GM12891 (cell line): ENCODE results near the gene RAB15.

Source experiments
- DNase-seq: peaks from one replicate; pipeline ENCODE4 v3.0.0; 2011; ENCODE audit warnings: low spot score; ENCODE audit not compliant: insufficient read length
- FAIRE-seq: peaks from 2 replicates; lab custom pipeline; 2011; peaks lifted over from hg19 to GRCh38; lab: Jason Lieb, UNC
- PAX5 ChIP-seq: IDR thresholded peaks from 2 replicates; pipeline ENCODE4 v1.6.1; 2011; ENCODE audit warnings: low read length, moderate library complexity, mild to moderate bottlenecking; ENCODE audit not compliant: insufficient read depth, severe bottlenecking
- POLR2A ChIP-seq: IDR thresholded peaks from 2 replicates; pipeline ENCODE4 v1.6.1; 2011; ENCODE audit warnings: low read depth, low read length, control low read depth
- POLR2AphosphoS5 ChIP-seq: IDR thresholded peaks from 2 replicates; pipeline ENCODE4 v1.6.1; 2011; ENCODE audit warnings: low read depth, low read length, control low read depth
- POU2F2 ChIP-seq: IDR thresholded peaks from 2 replicates; pipeline ENCODE4 v1.6.1; 2011; ENCODE audit warnings: low read depth, mild to moderate bottlenecking, control low read depth, low read length, moderate library complexity
- SPI1 ChIP-seq: IDR thresholded peaks from 2 replicates; pipeline ENCODE4 v1.6.1; 2011; ENCODE audit warnings: low read depth, low read length, control low read depth
- TAF1 ChIP-seq: IDR thresholded peaks from 2 replicates; pipeline ENCODE4 v1.6.1; 2011; ENCODE audit warnings: low read depth, low read length, control low read depth

Gene RAB15

GRCh38 chr14:64930085-64930843 is 41.9 kb downstream of the RAB15 start:
- DNase-seq (no peak), FAIRE-seq (no peak)
- TF ChIP-seq PAX5 (no peak), POLR2AphosphoS5 (no peak), SPI1 (no peak), POLR2A (no peak), POU2F2 (no peak), TAF1 (no peak)

- peak; percentile 33 for FAIRE-seq
- TF ChIP-seq SPI1: no peak
- TF ChIP-seq POLR2AphosphoS5: no peak
- no peak for TF ChIP-seq TAF1
- TF ChIP-seq POLR2A: no peak
- TF ChIP-seq POU2F2: no peak
- no peak for TF ChIP-seq PAX5
- DNase-seq: no peak
Measured at GRCh38 chr14:64929014-64929359, 43.1 kb downstream of the RAB15 start.

- TF ChIP-seq SPI1 (no peak), POLR2A (no peak), TAF1 (no peak), POU2F2 (no peak), PAX5 (no peak), POLR2AphosphoS5 (no peak)
- DNase-seq: no peak
- peak; percentile 59 for FAIRE-seq
Measured at GRCh38 chr14:64928239-64929013, 43.7 kb downstream of the RAB15 start.

- TF ChIP-seq POLR2AphosphoS5 (no peak), SPI1 (no peak), PAX5 (no peak), POLR2A (no peak), TAF1 (no peak), POU2F2 (no peak)
- FAIRE-seq (no peak), DNase-seq (no peak)
Measured at GRCh38 chr14:64927031-64927430, 45.1 kb downstream of the RAB15 start.

- peak; percentile 66 for FAIRE-seq
- DNase-seq: no peak
- TF ChIP-seq POLR2A: no peak
- no peak for TF ChIP-seq TAF1
- no peak for TF ChIP-seq SPI1
- no peak for TF ChIP-seq PAX5
- no peak for TF ChIP-seq POLR2AphosphoS5
- no peak for TF ChIP-seq POU2F2
Measured at GRCh38 chr14:64926398-64926995, 45.6 kb downstream of the RAB15 start.

- TF ChIP-seq POU2F2: no peak
- TF ChIP-seq POLR2AphosphoS5: no peak
- no peak for TF ChIP-seq PAX5
- no peak for TF ChIP-seq SPI1
- TF ChIP-seq POLR2A: no peak
- no peak for TF ChIP-seq TAF1
- FAIRE-seq (no peak), DNase-seq (no peak)
Measured at GRCh38 chr14:64923015-64923414, 49.1 kb downstream of the RAB15 start.

GRCh38 chr14:64920465-64920864 is 51.7 kb downstream of the RAB15 start:
- DNase-seq (no peak), FAIRE-seq (no peak)
- TF ChIP-seq POLR2A (no peak), POU2F2 (no peak), SPI1 (no peak), POLR2AphosphoS5 (no peak), PAX5 (no peak), TAF1 (no peak)

- FAIRE-seq (no peak), DNase-seq (no peak)
- TF ChIP-seq TAF1 (no peak), SPI1 (no peak), POLR2A (no peak), POU2F2 (no peak), POLR2AphosphoS5 (no peak), PAX5 (no peak)
Measured at GRCh38 chr14:64919618-64920017, 52.5 kb downstream of the RAB15 start.

GRCh38 chr14:64919215-64919614 is 52.9 kb downstream of the RAB15 start:
- DNase-seq (no peak), FAIRE-seq (no peak)
- TF ChIP-seq PAX5 (no peak), SPI1 (no peak), POLR2A (no peak), TAF1 (no peak), POLR2AphosphoS5 (no peak), POU2F2 (no peak)
